Neuronal stem cell (in vitro differentiated cells): Measurements from ENCODE around the gene KLHL21.
"Not testable (repeated sequence)": the region's sequence is repeated elsewhere in the genome, so short reads cannot be mapped to it uniquely, and the experiment has no call there.

Source experiments
- DNase-seq: peaks from one replicate; pipeline ENCODE4 v3.0.0-alpha.2; 2013; ENCODE audit warnings: low spot score
- H2AFZ ChIP-seq: one replicate; pipeline ENCODE4 v1.6.1; 2013; ENCODE audit warnings: mild to moderate bottlenecking, low read length, inconsistent platforms
- H2AK5ac ChIP-seq: 2 replicates; pipeline ENCODE4 v1.6.1; 2013; ENCODE audit warnings: low read depth, mild to moderate bottlenecking, inconsistent platforms, low read length, moderate library complexity, mixed read lengths
- H2BK120ac ChIP-seq: 2 replicates; pipeline ENCODE4 v1.6.1; 2013; ENCODE audit warnings: low read depth, mild to moderate bottlenecking, inconsistent platforms, low read length, moderate library complexity, mixed read lengths
- H2BK12ac ChIP-seq: one replicate; pipeline ENCODE4 v1.6.1; 2013; ENCODE audit warnings: low read length, inconsistent platforms
- H2BK15ac ChIP-seq: 2 replicates; pipeline ENCODE4 v1.6.1; 2013; ENCODE audit warnings: mild to moderate bottlenecking, low read length, inconsistent platforms, mixed read lengths
- H2BK5ac ChIP-seq: one replicate; pipeline ENCODE4 v1.6.1; 2013; ENCODE audit warnings: inconsistent platforms, mild to moderate bottlenecking, low read length, moderate library complexity
- H3K14ac ChIP-seq: one replicate; pipeline ENCODE4 v1.6.1; 2013; ENCODE audit warnings: low read length, inconsistent platforms
- H3K18ac ChIP-seq: 2 replicates; pipeline ENCODE4 v1.6.1; 2013; ENCODE audit warnings: low read length, inconsistent platforms
- H3K23ac ChIP-seq: 2 replicates; pipeline ENCODE4 v1.6.1; 2013; ENCODE audit warnings: low read depth, mild to moderate bottlenecking, mixed read lengths, low read length, inconsistent platforms; ENCODE audit not compliant: poor library complexity
- H3K27ac ChIP-seq: replicated peaks from 3 replicates; pipeline ENCODE4 v1.5.1; 2013; ENCODE audit warnings: low read length, inconsistent platforms
- H3K27me3 ChIP-seq, 3 experiments: 2 replicates each; pipeline ENCODE4 v1.6.1; 2013; ENCODE audit warnings: low read length in 3 of 3, mild to moderate bottlenecking in 2 of 3, inconsistent platforms in 1 of 3, low read depth in 1 of 3, mixed read lengths in 1 of 3, moderate library complexity in 1 of 3; ENCODE audit not compliant: control insufficient read depth in 3 of 3, insufficient read depth in 3 of 3
- H3K36me3 ChIP-seq, 2 donors: replicated peaks in 1 of 2; 2 replicates each; pipeline ENCODE4 v1.6.1; 2013; ENCODE audit warnings: low read length in 2 of 2; ENCODE audit not compliant: control insufficient read depth in 2 of 2, insufficient read depth in 2 of 2
- H3K4ac ChIP-seq: 2 replicates; pipeline ENCODE4 v1.6.1; 2013; ENCODE audit warnings: inconsistent platforms, mild to moderate bottlenecking, low read length, moderate library complexity
- H3K4me1 ChIP-seq, 2 donors: 1 replicate in 1 of 2; 2 replicates in 1 of 2; pipeline ENCODE4 v1.6.1; 2013; ENCODE audit warnings: low read length in 2 of 2, low read depth in 1 of 2; ENCODE audit not compliant: control insufficient read depth in 2 of 2, insufficient read depth in 1 of 2
- H3K4me2 ChIP-seq: one replicate; pipeline ENCODE4 v1.6.1; 2013; ENCODE audit warnings: mild to moderate bottlenecking, low read length, inconsistent platforms; ENCODE audit not compliant: insufficient read depth, poor library complexity, severe bottlenecking
- H3K4me3 ChIP-seq, 2 donors: 2 replicates each; pipeline ENCODE4 v1.5.1; 2013; ENCODE audit warnings: low read length in 2 of 2, mild to moderate bottlenecking in 2 of 2, inconsistent platforms in 1 of 2, moderate library complexity in 1 of 2
- H3K79me1 ChIP-seq: one replicate; pipeline ENCODE4 v1.6.1; 2013; ENCODE audit warnings: low read depth, mild to moderate bottlenecking, inconsistent platforms, low read length, moderate library complexity
- H3K9ac ChIP-seq: one replicate; pipeline ENCODE4 v1.6.1; 2013; ENCODE audit warnings: mild to moderate bottlenecking, low read depth, low read length, inconsistent platforms; ENCODE audit not compliant: poor library complexity
- H3K9me3 ChIP-seq, 2 donors: replicated peaks in 1 of 2; 2 replicates each; pipeline versions ENCODE3 to v1.6.1; 2013; ENCODE audit warnings: low read length in 2 of 2, mild to moderate bottlenecking in 2 of 2, inconsistent platforms in 1 of 2, low read depth in 1 of 2, mixed read lengths in 1 of 2, moderate library complexity in 1 of 2; ENCODE audit not compliant: control insufficient read depth in 2 of 2, insufficient read depth in 1 of 2
- H4K8ac ChIP-seq: one replicate; pipeline ENCODE4 v1.6.1; 2013; ENCODE audit warnings: low read depth, mild to moderate bottlenecking, inconsistent platforms, low read length, moderate library complexity
- H4K91ac ChIP-seq: one replicate; pipeline ENCODE4 v1.6.1; 2013; ENCODE audit warnings: low read length, low read depth, mild to moderate bottlenecking, inconsistent platforms; ENCODE audit not compliant: poor library complexity
- WGBS, 2 donors: extraction: QIAGEN DNeasy Blood & Tissue Kit; methylation state at CpG; one replicate each; pipeline ENCODE4 v1.1.7; 2013; ENCODE audit warnings: missing lambda C conversion rate in 2 of 2, mixed read lengths in 1 of 2; ENCODE audit not compliant: insufficient read length in 2 of 2, insufficient replicate concordance in 1 of 2; ENCODE audit errors: extremely low coverage in 2 of 2; 5-methylcytosine and 5-hydroxymethylcytosine counted together

KLHL21 gene

DNA sequence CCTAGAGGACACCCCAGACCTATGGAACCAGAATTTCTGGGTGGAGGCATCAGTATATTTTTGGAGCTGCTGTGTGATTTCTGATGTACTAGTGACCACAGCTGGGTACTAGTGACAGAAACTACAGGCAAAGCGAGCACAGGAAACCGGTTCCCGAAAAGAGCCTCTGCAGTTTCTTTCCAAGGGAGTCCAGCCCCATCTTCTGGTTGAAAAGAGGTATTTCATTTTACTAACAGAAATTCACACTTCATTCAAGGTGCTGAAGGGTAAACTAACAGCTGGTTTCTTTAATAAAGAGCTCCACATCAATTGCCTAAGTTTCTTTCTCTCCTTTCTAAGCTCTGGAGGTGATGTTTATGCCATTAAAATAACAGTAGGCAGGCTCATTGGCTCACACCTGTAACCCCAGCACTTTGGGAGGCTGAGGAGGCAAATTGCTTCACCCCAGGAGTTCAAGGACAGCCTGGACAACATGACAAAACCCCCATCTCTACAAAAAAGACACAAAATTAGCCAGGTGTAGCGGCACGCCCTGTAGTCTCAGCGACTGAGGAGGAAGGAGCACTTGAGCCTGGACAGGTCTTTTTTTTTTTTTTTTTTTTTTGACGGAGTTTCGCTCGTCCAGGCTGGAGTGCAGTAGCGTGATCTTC lies 44.0 kb upstream of the KLHL21 start:
- H3K27ac ChIP-seq, result no peak overlapping the region
- no peak overlapping the region for H3K4me2 ChIP-seq
- no peak overlapping the region for H2BK12ac ChIP-seq
- H3K23ac ChIP-seq, result no peak overlapping the region
- no peak overlapping the region for H2AK5ac ChIP-seq
- H2BK120ac ChIP-seq, result no peak overlapping the region
- no peak overlapping the region for H3K4me3 ChIP-seq
- peaks cover 28 to 66% of the 10 kb centered on the region in 2 donors for H3K36me3 ChIP-seq
- no peak overlapping the region for H4K8ac ChIP-seq
- H3K4me1 ChIP-seq, result no peaks in the 10 kb centered on the region
- no CpG with 5 or more reads among the region's 10 CpGs for WGBS, 2 donors
- no peak overlapping the region for H3K4ac ChIP-seq
- H3K27me3 ChIP-seq, result no peaks in the 10 kb centered on the region
- no peak overlapping the region for H3K14ac ChIP-seq
- DNase-seq, result no peak
- no peaks in the 10 kb centered on the region for H3K9me3 ChIP-seq
- no peak overlapping the region for H3K9ac ChIP-seq
- H2BK15ac ChIP-seq, result no peak overlapping the region
- no peak overlapping the region for H3K18ac ChIP-seq
- no peak overlapping the region for H2BK5ac ChIP-seq
- no peak overlapping the region for H4K91ac ChIP-seq
- H3K79me1 ChIP-seq, result no peaks in the 10 kb centered on the region
- H2AFZ ChIP-seq, result no peak overlapping the region

GRCh38 chr1:6645018-6645417 lies 42.3 kb upstream of the KLHL21 start:
- no peak overlapping the region for H3K18ac ChIP-seq
- H3K4me2 ChIP-seq, result no peak overlapping the region
- no peak overlapping the region for H3K4me3 ChIP-seq
- no peak for DNase-seq
- H2AFZ ChIP-seq, result no peak overlapping the region
- peaks cover 25 to 64% of the 10 kb centered on the region in 2 donors for H3K36me3 ChIP-seq
- H3K79me1 ChIP-seq, result no peaks in the 10 kb centered on the region
- no CpG with 5 or more reads among the region's 7 CpGs for WGBS, 2 donors
- no peak overlapping the region for H3K9ac ChIP-seq
- H2BK5ac ChIP-seq, result no peak overlapping the region
- no peak overlapping the region for H4K91ac ChIP-seq
- no peak overlapping the region for H3K4ac ChIP-seq
- no peak overlapping the region for H3K23ac ChIP-seq
- H2BK12ac ChIP-seq, result no peak overlapping the region
- H3K27ac ChIP-seq, result no peak overlapping the region
- no peak overlapping the region for H4K8ac ChIP-seq
- H2AK5ac ChIP-seq, result no peak overlapping the region
- no peaks in the 10 kb centered on the region for H3K9me3 ChIP-seq
- no peaks in the 10 kb centered on the region for H3K27me3 ChIP-seq
- no peak overlapping the region for H2BK15ac ChIP-seq
- no peak overlapping the region for H3K14ac ChIP-seq
- no peaks in the 10 kb centered on the region for H3K4me1 ChIP-seq
- no peak overlapping the region for H2BK120ac ChIP-seq

DNA sequence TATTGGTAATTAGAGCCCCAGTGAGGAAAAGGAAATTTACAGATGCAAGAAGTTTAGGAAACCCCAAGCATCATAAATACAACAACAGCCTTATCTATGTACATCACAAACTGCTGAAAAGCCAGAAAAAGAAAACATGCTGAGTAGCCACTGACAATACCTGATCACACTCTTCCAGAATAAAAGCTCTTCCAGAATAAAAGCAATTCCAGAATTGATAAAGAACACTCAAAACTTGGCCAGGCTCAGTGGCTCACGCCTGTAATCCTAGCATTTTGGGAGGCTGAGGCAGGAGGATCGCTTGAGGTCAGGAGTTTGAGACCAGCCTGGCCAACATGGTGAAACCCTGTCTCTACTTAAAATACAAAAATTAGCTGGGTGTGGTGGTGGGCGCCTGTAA lies 38.2 kb upstream of the KLHL21 start:
- H3K9me3 ChIP-seq, H4K91ac ChIP-seq, H2BK15ac ChIP-seq, H3K18ac ChIP-seq, H3K79me1 ChIP-seq, H3K23ac ChIP-seq, H2BK120ac ChIP-seq, H3K9ac ChIP-seq, H4K8ac ChIP-seq, H3K27me3 ChIP-seq, H2BK5ac ChIP-seq, DNase-seq, H3K27ac ChIP-seq, H3K4me3 ChIP-seq, H2AFZ ChIP-seq, H3K4me1 ChIP-seq, H2AK5ac ChIP-seq, H2BK12ac ChIP-seq, H3K4ac ChIP-seq, H3K14ac ChIP-seq, H3K4me2 ChIP-seq: not testable (repeated sequence)
- peaks cover 49 to 90% of the 10 kb centered on the region in 2 donors for H3K36me3 ChIP-seq
- no CpG with 5 or more reads among the region's 3 CpGs for WGBS, 2 donors

- Histone ChIP-seq H3K36me3 (peaks cover 55 to 94% of the 10 kb centered on the region in 2 donors), H4K91ac (no peak overlapping the region), H2BK15ac (no peak overlapping the region), H4K8ac (no peak overlapping the region), H3K23ac (no peak overlapping the region), H3K9ac (no peak overlapping the region), H2BK12ac (no peak overlapping the region), H2BK5ac (no peak overlapping the region), H2AK5ac (no peak overlapping the region), H3K4me2 (no peak overlapping the region), H3K4ac (no peak overlapping the region), H2BK120ac (no peak overlapping the region), H3K9me3 (peaks cover 0 to 2% of the 10 kb centered on the region in 2 donors), H3K4me1 (no peaks in the 10 kb centered on the region), H3K14ac (no peak overlapping the region), H3K4me3 (no peak overlapping the region), H3K79me1 (peaks cover 4% of the 10 kb centered on the region), H3K27ac (no peak overlapping the region), H2AFZ (no peak overlapping the region), H3K27me3 (no peaks in the 10 kb centered on the region), H3K18ac (no peak overlapping the region)
- no CpG with 5 or more reads among the region's 18 CpGs for WGBS, 2 donors
- DNase-seq, result no peak
Observed at GRCh38 chr1:6638226-6638625, 35.6 kb upstream of the KLHL21 start.
